HG02973 (cell line): ENCODE data around the gene UBE2J2.
A peak's percentile ranks its signal among the peaks of the same experiment; 100 is the strongest.

Experiments used
- ATAC-seq: cut with Tn5 transposase; IDR thresholded peaks from one replicate; pipeline ENCODE4 v1.9.1; 2021; ENCODE audit warnings: moderate library complexity; ENCODE audit not compliant: unreplicated experiment

Gene UBE2J2

DNA sequence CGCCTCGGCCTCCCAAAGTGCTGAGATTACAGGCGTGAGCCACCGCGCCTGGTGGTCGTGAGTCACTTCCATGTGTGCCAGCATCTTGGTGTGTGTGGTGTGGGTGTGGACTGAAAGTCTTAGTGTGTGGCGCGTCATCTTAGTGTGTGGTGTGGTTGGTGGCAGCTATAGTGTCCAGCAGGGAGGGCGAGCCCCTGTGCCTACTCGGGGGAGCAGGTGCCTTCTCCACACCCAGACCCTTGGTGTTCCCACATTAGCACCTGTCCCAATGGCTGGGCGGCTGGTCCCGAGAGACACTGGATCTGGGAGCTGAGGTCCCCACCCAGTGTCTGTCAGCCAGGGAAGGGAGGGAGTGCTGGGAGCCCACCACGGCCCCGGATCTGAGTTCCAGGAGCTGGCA lies 9.3 kb upstream of the UBE2J2 start:
- ATAC-seq, result no peak

DNA sequence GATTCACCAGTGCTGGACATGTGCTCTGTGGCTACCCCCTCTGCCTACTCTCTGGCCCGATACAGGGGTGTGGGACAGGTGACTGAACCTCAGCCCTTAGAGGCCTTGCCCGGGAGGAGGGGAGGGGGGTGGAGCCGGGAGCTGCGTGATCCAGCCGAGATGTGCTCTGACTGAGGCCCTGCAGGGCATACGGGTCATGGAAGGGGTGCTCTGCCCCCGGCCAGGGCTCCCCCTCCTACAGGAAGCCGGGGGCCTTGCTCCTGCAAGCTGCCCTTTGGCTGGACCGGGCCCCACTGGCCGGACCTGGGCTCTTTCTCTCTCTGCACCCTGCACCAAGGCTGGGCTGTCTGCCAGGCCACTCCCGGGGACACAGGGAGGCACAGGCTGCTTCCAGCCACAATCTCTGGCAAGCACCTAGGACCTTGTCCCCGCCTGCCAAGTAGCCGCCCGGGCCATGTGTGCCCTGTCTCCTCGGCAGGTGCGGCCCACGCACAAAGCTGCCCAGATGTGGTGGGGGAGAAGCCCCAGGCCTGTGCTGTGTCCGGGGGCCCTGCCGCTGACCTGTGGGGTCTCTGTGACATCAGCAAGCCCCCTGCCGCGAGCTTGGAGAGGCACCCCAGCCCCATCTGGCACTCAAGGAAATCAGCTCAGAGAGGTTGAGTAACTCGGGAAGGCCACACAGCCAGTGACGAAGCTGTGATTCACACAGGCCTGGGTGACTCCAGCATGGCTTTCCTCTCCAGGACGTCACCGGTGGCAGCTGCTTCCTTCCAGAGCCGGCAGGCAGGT lies 8.1 kb upstream of the UBE2J2 start:
- ATAC-seq, result no peak

DNA sequence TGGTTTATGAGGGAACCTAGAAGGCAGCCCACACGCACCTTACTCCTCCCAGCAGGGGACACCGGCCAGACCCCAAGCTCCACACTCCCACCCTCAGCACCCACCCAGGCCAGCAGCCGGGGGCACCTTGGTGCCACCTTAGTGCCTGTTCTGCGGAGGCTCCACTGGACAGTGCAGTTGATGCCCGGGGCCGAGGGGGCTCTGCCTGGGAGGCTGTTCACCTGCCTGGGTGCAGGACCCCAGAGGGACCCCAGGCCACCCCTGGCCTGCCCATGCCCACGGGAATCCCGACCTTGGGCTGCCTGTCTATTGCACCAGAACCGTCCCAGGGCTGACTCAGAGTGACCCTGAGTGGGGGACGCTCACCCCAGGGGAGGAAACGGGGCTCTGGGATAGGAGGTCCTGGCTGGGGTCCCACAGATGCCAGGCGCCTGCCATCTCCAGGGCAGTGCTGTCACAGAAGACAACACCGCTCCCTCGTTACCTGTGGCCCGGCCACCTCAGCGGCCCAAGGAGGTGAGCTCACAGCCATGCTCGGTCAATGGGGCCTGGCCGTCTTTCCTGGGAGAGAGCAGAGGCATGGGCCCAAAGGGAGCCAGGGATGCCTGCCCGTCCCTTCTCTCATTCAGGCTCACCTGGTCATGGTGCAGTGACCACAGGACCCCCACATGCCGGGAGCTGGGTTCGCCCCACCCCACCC lies 7.3 kb upstream of the UBE2J2 start:
- ATAC-seq, result no peak

DNA sequence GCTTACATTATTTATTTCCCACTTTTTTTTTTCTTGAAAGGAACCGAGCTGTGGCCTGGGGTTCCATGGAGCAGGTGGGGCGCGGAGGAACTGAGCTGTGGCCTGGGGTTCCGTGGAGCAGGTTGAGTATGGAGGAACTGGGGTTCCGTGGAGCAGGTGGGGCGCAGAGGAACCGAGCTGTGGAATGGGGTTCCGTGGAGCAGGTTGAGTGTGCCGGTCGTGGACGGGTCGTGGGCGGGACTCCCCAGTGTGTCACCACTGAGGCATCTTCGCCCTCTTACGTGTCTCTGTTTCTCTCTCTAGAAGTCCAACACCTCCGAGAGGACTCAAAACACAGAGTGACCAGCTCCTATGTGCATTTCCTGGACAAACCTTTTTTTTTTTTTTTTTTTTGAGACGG lies 5.4 kb upstream of the UBE2J2 start:
- ATAC-seq, result no peak

DNA sequence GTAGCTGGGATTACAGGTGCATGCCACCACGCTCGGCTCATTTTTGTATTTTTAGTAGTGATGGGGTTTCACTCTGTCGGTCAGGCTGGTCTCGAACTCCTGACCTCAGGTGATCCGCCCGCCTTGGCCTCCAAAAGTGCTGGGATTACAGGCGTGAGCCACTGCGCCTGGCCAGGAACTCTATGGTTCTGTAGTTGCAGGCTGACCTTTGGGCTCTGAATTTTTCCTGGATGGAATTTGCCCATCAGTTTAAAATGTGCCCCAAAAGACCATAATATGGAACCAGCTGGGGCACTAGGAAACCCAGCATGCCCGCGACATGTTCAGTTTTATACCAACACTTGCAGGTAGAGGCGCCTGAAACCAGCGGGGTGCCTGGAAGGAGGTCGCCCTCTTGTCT lies 5.0 kb upstream of the UBE2J2 start:
- no peak for ATAC-seq

DNA sequence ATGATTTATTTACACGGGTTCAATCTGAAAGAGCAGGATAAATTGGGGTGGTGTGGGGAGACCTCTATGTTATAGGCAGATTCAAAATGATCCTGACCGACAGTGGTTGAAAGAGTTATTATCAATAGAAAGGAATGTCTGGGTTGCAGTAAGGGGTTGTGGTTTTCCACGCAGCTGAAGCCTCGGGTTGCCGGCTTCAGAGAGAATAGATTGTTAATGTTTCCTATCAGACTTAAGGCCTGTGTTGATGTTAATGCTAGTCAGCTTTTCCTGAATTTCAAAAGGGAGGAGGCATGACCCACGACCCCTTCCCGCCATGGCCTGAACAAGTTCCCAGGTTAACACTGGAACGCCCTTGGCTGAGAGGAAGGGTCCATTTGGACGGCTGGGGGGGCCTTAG lies 2.2 kb upstream of the UBE2J2 start:
- ATAC-seq, result no peak

DNA sequence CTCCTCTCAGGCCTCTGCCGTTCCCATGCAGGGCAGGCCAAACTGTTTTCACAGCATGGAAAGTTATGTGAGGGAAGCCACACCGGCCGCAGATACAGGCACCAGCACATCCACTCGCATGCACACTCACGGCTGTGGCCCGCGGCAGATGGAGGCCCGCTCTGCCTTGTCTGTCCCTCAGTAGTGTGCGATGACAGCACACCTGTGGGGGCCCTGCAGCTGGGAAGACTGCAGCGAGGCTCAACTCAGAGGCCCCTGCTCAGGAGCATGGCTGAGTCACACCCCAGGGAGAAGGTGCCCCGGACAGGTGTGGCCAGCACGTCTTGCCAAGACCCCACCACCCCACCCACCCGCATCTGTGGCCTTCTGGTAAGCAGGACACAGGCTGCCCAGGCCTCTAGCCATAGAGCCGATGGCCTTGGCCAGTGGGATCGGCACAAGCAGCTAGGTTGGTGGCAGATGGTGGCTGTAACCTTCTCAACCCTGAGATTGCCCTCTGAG lies 1.3 kb upstream of the UBE2J2 start:
- no peak for ATAC-seq

DNA sequence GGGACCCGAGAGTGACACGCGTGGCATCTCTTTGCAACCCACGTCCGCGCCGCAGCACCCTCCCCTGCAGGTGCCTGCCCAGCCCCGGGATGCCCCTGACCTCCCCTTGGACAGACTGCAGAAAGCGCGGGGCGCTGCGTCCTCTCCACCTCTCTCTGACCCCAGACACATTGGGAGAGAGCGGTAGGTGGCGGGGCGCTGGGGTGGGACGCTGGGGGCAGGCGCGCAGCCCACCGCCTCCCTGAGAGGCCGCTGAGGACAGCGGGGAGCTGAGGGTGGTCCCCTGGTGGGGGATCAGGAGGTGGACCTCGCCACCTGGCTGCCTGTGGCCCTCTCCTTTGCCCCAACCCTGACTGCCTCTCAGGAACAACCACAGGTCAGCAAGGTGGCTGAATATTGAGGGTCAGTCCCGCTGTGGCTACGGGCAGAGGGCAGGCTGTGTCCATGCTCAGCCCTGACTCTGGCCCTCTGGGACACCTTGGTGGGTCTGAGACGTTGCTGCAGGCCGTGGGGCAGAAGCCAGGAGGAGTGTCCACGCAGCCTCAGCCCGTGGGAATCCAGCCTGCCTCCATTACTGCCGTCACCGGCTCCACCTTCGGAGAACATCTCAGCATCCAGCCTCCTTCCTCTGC lies 761 bp upstream of the UBE2J2 start:
- ATAC-seq, result no peak

DNA sequence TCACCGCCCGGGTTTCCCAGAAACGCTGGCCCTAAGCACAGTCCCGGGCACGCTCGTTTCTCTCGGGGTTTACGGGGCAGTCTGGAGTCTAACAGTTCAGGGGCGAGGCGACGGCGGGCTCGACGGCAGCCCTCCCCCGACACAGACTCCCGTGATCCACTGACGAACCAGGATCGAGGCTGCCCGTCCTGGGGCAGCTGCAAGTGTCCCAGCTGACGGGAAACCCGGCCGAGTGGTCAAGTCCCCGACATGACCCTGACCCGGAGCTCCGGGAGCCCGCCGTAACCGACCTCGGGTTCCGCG lies 494 bp downstream of the UBE2J2 start:
- peak; percentile 19 for ATAC-seq

DNA sequence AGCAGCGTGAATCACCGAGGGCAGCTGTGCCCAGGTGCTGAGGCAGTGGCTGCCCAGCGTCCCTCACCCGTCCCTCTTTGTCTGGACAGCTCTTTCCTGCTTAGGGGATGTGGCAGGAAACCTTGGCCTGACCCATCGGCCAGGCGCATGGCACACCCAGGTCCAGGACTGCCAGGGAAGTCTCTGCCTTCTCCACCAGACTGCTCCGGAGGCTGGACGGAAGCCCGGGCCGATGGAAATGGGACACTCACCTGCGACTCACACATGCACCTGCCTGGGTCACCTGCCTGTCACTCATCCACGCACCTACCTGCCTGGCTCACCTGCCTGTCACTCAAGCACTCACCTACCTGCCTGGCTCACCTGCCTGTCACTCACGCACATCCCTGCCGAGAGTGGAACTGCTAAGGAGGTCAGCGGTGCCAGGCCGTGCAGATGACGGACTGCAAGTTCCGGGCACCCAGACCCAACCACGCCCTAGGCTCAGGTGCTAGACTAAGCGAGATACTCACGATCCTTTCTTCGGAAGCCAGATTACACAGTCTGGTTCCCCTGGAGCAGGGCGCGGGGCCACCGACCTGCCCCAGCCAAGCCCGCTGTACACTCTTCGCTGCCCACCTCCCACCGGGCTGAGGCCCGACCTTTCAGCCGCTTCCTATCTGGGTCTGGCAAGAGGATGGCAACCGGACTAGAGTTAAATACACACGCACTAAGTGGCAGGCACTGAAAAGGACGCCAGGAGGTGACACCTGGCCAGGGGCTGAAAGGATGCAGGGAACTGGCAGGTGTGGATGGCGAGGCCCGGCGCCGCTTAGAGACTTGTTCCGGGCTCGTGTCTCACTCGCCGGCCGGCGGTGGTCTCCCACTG lies 1.1 kb downstream of the UBE2J2 start:
- ATAC-seq, result no peak

DNA sequence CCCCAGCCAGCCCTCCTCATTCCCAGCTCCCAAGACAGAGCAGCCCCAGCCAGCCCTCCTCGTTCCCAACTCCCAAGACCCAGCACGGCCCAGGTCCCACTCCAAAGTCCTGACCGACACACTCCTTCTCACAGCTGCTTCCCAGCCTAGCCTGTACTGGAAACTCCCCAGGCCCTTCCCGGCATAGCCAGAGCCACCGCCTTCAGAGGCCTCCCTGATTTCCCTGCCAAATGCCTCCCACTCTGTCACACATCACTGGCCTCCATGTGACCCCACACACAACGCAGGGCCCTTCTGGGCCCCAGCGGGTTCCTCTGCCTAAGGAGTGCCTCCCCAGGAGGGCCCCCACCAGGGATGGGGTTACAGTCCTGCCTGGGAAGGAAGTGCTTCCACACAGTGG lies 2.8 kb downstream of the UBE2J2 start:
- no peak for ATAC-seq

DNA sequence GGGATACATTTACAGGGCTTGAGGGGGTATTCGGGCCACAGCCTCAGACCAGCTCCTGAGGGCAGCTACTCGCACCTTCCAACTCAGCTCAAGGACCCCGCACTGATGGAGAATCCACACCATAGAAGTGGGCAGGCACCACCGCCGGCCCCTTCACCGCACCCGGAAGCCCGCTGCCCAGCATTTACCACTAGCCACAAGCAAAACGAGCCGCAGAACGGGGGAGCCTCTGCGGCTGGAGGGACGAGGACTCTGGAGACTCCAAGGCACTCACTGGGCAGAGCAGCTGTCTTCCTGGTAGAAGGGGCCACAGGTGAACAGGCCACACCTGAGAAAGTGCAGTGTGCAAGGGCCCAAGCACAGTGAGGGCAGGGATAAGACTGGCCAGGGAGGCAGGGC lies 5.4 kb downstream of the UBE2J2 start:
- ATAC-seq, result no peak

DNA sequence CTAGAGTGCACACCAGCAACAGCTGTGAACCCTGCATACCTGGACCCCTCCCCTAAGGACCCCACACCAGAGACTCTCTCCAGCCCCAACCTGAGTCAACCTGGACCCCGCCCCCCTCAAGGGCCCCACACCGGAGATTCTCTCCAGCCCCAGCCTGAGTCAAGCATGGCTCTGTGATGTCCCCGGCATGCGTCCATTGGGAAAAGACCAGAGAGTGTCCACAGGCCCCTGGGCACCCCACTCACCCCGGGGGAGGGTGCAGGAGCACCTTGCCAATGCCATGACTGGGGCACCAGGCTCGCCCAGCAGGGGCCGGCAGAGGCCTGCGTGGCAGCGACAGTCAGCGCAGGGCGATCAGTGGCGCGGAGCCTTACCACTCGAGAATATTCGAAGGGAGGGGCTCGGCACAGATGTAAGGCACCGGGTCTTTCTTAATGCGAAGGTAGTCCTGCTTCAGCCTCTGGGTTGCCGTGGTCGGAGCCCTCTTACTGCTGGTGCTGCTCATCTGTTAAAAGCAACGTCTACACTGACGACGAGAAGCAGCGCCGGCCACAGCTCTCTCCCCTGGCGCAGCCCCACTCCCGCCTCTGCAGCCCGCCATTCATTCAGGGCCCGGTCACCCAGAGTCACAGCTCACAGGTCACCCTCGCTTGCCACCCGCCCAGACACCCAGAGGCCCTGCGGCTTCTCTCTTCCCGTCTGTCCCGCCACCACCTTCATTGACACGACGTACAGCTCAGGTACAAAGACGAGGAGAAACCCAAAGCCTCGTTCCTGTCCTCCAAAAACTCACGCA lies 6.0 kb downstream of the UBE2J2 start:
- no peak for ATAC-seq

DNA sequence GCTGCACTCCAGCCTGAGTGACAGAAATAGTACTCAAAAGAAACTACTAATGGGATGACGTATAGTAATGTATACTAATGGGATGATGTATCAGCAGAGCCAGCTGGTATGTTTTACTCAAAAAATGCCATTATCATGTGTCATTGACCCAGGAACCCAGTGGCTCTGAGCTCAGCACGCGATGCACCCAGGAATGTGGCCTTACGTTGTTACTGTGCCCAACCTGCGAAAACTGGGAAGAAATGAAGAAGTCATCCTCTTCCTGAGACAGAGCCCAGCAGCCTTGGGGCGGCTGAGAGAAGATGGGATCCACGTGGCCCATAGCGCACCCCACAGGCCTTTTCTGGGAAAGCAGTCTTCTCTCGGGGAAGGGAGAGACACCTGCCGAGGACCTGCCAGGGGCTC lies 8.8 kb downstream of the UBE2J2 start:
- no peak for ATAC-seq

DNA sequence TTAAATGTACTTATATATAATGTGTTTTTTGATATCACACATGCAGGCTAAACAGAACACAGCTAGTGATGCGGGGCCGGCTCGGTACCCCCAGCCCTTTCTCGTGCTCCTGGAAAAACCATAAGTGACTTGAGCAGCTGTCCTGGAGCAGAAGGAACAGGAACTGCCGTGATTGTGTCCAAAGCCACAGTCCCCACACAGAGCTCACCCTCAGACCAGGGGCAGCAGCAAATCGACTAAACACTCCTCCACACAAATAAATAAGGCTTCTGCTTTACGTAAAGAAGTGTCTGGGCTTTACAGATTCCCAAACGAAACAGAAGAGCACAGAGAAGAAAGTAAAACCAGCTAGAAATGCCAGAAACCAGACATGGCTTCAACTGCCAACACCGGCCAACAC lies 9.6 kb downstream of the UBE2J2 start:
- ATAC-seq, result no peak

DNA sequence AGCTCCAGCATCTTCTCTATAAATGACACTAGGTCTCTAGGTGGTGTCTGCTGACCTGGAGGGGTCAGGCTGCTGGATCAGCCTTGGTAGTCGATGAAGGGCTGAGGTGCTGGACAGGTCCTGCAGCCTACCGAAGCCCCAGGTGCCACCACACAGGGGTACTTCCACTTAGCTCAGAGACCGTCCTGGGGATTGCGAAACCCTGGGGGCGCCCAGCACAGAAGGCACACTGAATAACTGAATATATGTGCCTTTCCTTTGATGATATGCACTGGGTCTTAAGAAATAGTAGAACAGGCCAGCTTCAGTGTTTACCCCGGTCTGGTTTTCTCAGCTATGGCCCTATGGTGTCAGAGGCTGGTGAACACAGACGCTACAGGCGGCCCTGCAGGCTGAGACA lies 10.9 kb downstream of the UBE2J2 start:
- ATAC-seq, result no peak

DNA sequence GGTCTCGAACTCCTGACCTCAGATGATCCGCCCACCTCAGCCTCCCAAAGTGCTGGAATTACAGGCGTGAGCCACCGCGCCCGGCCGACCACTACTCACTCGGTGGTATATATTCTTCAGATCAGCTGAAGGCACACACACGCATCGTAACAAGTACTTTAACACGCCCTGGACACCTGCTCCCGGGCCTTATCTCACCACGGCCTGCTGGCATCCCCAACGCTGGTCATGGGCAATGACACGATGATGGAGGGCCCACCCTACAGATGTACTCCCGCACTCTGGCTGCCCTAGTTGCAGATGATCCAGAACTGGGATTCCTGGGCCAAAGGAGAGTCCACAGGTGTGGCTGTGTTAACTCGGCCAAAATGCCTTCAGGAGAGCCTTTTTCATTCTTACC lies 11.6 kb downstream of the UBE2J2 start:
- ATAC-seq, result no peak

DNA sequence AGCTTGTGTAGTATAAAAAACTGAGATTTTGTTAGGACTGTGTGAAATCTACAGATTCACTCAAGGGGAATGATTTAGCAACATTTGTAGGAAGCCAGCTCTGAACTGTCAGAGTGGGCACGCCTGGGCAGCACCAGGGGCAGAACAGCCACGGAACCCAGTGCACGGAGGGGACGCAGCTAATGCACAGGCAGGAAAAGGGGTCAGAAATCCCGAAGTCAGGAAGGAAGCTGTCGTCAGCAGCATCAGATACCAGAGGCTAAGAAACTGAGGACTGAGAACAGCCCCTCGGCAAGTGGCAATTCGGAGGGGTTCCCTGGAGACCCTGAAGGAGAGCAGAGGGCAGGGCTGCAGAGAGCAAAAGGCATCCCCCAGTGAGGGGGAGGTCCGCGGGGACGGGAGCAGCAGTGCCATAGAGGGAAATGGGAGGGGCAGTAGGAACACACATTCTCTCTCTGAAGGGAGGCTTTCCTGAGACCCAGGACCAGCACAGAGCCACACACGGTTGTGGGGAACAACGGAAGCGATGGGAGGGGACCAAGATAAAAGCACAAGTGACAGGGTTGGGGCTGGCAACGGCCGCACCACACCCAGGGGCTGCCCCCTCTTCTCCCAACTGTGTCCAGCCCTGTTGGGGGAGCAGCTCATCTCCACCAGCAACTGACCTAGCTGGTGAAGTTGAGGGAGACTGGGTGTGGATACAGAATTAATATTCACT lies 12.7 kb downstream of the UBE2J2 start:
- no peak for ATAC-seq

DNA sequence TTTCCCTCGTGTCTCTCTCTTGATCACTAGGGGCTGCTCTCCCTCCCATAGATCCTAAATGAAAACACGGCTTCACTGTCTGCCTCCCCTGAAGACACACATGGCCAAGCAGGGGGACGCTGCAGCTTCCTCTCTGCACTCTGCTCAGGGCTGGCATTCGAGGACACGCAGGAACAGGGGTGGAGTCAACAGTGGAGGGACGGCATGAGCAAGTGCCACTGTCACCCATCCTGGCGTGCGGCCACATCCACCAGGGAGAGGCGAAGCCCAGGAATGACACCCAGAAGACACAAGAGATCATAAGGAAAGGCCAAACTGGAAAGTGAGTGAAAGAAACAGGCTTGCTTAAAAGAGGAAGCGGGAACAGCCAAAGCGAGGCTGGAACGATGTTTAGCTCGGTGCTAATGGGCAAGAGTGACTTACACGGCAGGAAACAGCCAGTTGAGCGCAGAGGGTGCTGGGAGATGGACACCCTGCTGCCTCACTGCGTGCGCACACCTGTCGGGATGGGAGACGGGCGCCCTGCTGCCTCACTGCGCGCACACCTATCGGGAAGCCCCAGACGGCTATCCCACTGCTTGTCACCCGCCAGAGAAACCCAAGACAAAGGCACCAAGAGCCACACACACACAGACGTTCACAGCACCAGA lies 13.6 kb downstream of the UBE2J2 start:
- ATAC-seq, result no peak
